Esophagus muscularis mucosa (tissue), 4 donors: ENCODE results near the gene ARHGDIA. TPM values are rescaled to one million over a fixed set of nuclear protein-coding genes. Genes with fewer than 3 reads are reported as not detected.

Experiments
- DNase-seq: peaks from one replicate; pipeline ENCODE4 v3.0.0-alpha.2; 2017; ENCODE audit errors: extremely low spot score
- H3K27ac ChIP-seq, 4 donors: fragments of 200-600 bp; sonication (generic); replicated peaks in 1 of 4; 1 replicate in 3 of 4; 2 replicates in 1 of 4; pipeline ENCODE4 v1.5.1; 2016 to 2019; ENCODE audit warnings: mild to moderate bottlenecking in 1 of 4
- H3K27me3 ChIP-seq, 4 donors: fragments of 200-600 bp; sonication (generic); one replicate each; pipeline versions ENCODE4 v1.5.1 to v1.6.0; 2016 to 2019
- H3K36me3 ChIP-seq, 4 donors: fragments of 200-600 bp; sonication (generic); one replicate each; pipeline ENCODE4 v1.5.1; 2016 to 2019
- H3K4me1 ChIP-seq, 4 donors: fragments of 200-600 bp; sonication (generic); one replicate each; pipeline ENCODE4 v1.5.1; 2016 to 2019
- H3K4me3 ChIP-seq, 4 donors: fragments of 200-600 bp; sonication (generic); 1 replicate in 2 of 4; 2 replicates in 2 of 4; pipeline ENCODE4 v1.5.1; 2016 to 2019; ENCODE audit warnings: mild to moderate bottlenecking in 4 of 4, moderate library complexity in 1 of 4
- H3K9me3 ChIP-seq, 4 donors: fragments of 200-600 bp; sonication (generic); 1 replicate in 3 of 4; 2 replicates in 1 of 4; pipeline ENCODE4 v1.5.1; 2016 to 2019
- CTCF ChIP-seq, 3 experiments: fragments of 200-600 bp in 2 of 3; fragments of 450-650 bp in 1 of 3; sonication (generic) in 2 of 3; IDR thresholded peaks; one replicate each; pipeline ENCODE4 v1.5.1; 2017 to 2019; ENCODE audit warnings: antibody characterized with exemption in 3 of 3, mild to moderate bottlenecking in 2 of 3, moderate library complexity in 1 of 3
- EP300 ChIP-seq: sonication (generic); formaldehyde crosslinking; IDR thresholded peaks from one replicate; pipeline ENCODE4 v1.6.1; 2017; ENCODE audit warnings: antibody characterized with exemption
- POLR2A ChIP-seq: fragments of 450-650 bp; IDR thresholded peaks from one replicate; pipeline ENCODE4 v1.6.1; 2017; ENCODE audit warnings: antibody characterized with exemption, moderate library complexity, mild to moderate bottlenecking, low read depth
- POLR2AphosphoS5 ChIP-seq, 2 donors: sonication (generic); formaldehyde crosslinking; IDR thresholded peaks; one replicate each; pipeline ENCODE4 v1.6.1; 2017; ENCODE audit warnings: antibody characterized with exemption in 2 of 2
- WGBS: methylation state at CpG from one replicate; pipeline ENCODE4 v1.1.5; 2018; 5-methylcytosine and 5-hydroxymethylcytosine counted together
- intact Hi-C: fragments of 100-400 bp; cut with DNase I; formaldehyde crosslinking; loops from one replicate; pipeline ENCODE4 v1.15.1; 2023
- total RNA-seq, 4 donors: library from RNA; depleted of rRNA; stranded (reverse); fragments of >200 nt; gene quantifications; one replicate each; pipeline versions ENCODE4 v1.1.0 to v1.2.1, GENCODE V29; 2016

The ARHGDIA gene
- total RNA-seq, 4 donors from 2014 or later: 115 to 229 (median 202) TPM

GRCh38 chr17:81831957-81832607 is 39.1 kb downstream of the ARHGDIA start:
- Histone ChIP-seq H3K27me3 (no peaks in the 10 kb centered on the region), H3K4me3 (peak overlapping the region; percentile 83 to 98 (median 95)), H3K4me1 (peaks cover 23 to 66% (median 48%) of the 10 kb centered on the region in 4 donors), H3K9me3 (no peaks in the 10 kb centered on the region), H3K27ac (peak overlapping the region; percentile 93 to 96 (median 95)), H3K36me3 (peaks cover 0 to 7% (median 3%) of the 10 kb centered on the region in 4 donors)
- intact Hi-C loops: loop anchor here (5.0 kb wide), 1 partner anchor 40 kb away; the partner anchor contains the start of gene ARHGDIA
- no peak for DNase-seq
- no peak for TF ChIP-seq CTCF (IDR thresholded peaks at IDR 0.05)
- TF ChIP-seq EP300: no peak
- TF ChIP-seq POLR2A: no peak
- peak in 1 of 2 donors; percentile 28 for TF ChIP-seq POLR2AphosphoS5 (IDR thresholded peaks at IDR 0.05)
- WGBS: 21% methylated on average over 16 of the region's 18 CpGs

GRCh38 chr17:81831563-81831956 is 39.6 kb downstream of the ARHGDIA start:
- Histone ChIP-seq H3K27me3 (no peaks in the 10 kb centered on the region), H3K4me1 (peaks cover 23 to 66% (median 48%) of the 10 kb centered on the region in 4 donors), H3K27ac (peak overlapping the region; percentile 93 to 96 (median 95)), H3K9me3 (no peaks in the 10 kb centered on the region), H3K4me3 (peak overlapping the region in 3 of 4 donors; percentile 83 to 98 (median 93)), H3K36me3 (peaks cover 0 to 7% (median 3%) of the 10 kb centered on the region in 4 donors)
- no peak for DNase-seq
- WGBS: 80% methylated on average over 5 of the region's 7 CpGs
- TF ChIP-seq POLR2A (no peak), EP300 (no peak), CTCF (IDR thresholded peaks at IDR 0.05) (no peak), POLR2AphosphoS5 (IDR thresholded peaks at IDR 0.05) (no peak)
- intact Hi-C loops: loop anchor here (5.0 kb wide), 1 partner anchor 41 kb away; the partner anchor contains the start of gene ARHGDIA

- Histone ChIP-seq H3K4me1 (peaks cover 29 to 78% (median 50%) of the 10 kb centered on the region in 4 donors), H3K27ac (no peak overlapping the region), H3K9me3 (no peaks in the 10 kb centered on the region), H3K4me3 (no peak overlapping the region), H3K36me3 (peaks cover 0 to 14% (median 3%) of the 10 kb centered on the region in 4 donors), H3K27me3 (no peaks in the 10 kb centered on the region)
- intact Hi-C loops: loop anchor here (5.0 kb wide), 1 partner anchor 42 kb away; the partner anchor contains the start of gene ARHGDIA
- TF ChIP-seq POLR2A: no peak
- TF ChIP-seq EP300: no peak
- no peak for TF ChIP-seq POLR2AphosphoS5 (IDR thresholded peaks at IDR 0.05)
- TF ChIP-seq CTCF (IDR thresholded peaks at IDR 0.05): no peak
- no peak for DNase-seq
- WGBS: no CpG with 5 or more reads among the region's 6 CpGs
Observed at GRCh38 chr17:81829858-81830257, 41.3 kb downstream of the ARHGDIA start.

- H3K9me3 ChIP-seq: no peaks in the 10 kb centered on the region
- H3K27ac ChIP-seq: no peak overlapping the region
- 81% methylated on average over 5 of the region's 7 CpGs for WGBS
- H3K36me3 ChIP-seq: peaks cover 5 to 26% (median 10%) of the 10 kb centered on the region in 4 donors
- H3K27me3 ChIP-seq: no peaks in the 10 kb centered on the region
- peaks cover 22 to 77% (median 41%) of the 10 kb centered on the region in 4 donors for H3K4me1 ChIP-seq
- no peak for DNase-seq
- TF ChIP-seq EP300 (no peak), CTCF (IDR thresholded peaks at IDR 0.05) (no peak), POLR2AphosphoS5 (IDR thresholded peaks at IDR 0.05) (no peak), POLR2A (no peak)
- no peak overlapping the region for H3K4me3 ChIP-seq
- intact Hi-C loops: no loop called here
Observed at GRCh38 chr17:81828656-81829055, 42.5 kb downstream of the ARHGDIA start.
